Activated naive CD4-positive, alpha-beta T cell treated with anti-CD3 and anti-CD28 coated beads, Interleukin-2, amount 10 ng/mL, durations not matched to agents 7 days and 5 days (primary cell): ENCODE data around the gene CELF2.

ENCODE experiments used
- CTCF ChIA-PET: fragments of 350-600 bp; sonication (Branson Sonifier 250); formaldehyde crosslinking; loops from one replicate; lab custom pipeline; 2021; ENCODE audit warnings: antibody characterized with exemption; lab: Charles Lee
- DNase-seq: peaks from one replicate; pipeline ENCODE4 v3.0.0-alpha.2; 2020
- H3K27ac Mint-ChIP-seq: one replicate; pipeline ENCODE4 v1.8.0; 2021; ENCODE audit warnings: mild to moderate bottlenecking, moderate library complexity, mixed read lengths
- H3K27me3 Mint-ChIP-seq: one replicate; pipeline ENCODE4 v1.8.0; 2021; ENCODE audit warnings: mild to moderate bottlenecking, mixed read lengths
- H3K36me3 Mint-ChIP-seq: one replicate; pipeline ENCODE4 v1.8.0; 2021; ENCODE audit warnings: mixed read lengths
- H3K4me1 Mint-ChIP-seq: one replicate; pipeline ENCODE4 v1.8.0; 2021; ENCODE audit warnings: mixed read lengths
- H3K4me3 Mint-ChIP-seq: one replicate; pipeline ENCODE4 v1.8.0; 2021; ENCODE audit warnings: mild to moderate bottlenecking, moderate library complexity, mixed read lengths
- H3K9me3 Mint-ChIP-seq: one replicate; pipeline ENCODE4 v1.8.0; 2021; ENCODE audit warnings: mixed read lengths

Gene CELF2

GRCh38 chr10:11243425-11244222 lies 226.0 kb downstream of the CELF2 start:
- CTCF ChIA-PET = interaction anchor here (0.8 to 1.6 kb wide), 2 partner anchors 13 to 67 kb away, joined by 3 read pairs; no protein-coding TSS in a partner anchor
- no peaks in the 10 kb centered on the region for H3K27me3 Mint-ChIP-seq

GRCh38 chr10:11245095-11245479 lies 227.4 kb downstream of the CELF2 start:
- CTCF ChIA-PET = interaction anchor here (0.9 kb wide), 1 partner anchor 12 kb away, joined by 3 read pairs; no protein-coding TSS in a partner anchor
- no peaks in the 10 kb centered on the region for H3K9me3 Mint-ChIP-seq
- H3K27me3 Mint-ChIP-seq = no peaks in the 10 kb centered on the region
- no peak overlapping the region for H3K4me3 Mint-ChIP-seq
- H3K4me1 Mint-ChIP-seq = peaks cover 43% of the 10 kb centered on the region
- H3K27ac Mint-ChIP-seq = no peak overlapping the region
- DNase-seq = no peak
- peaks cover 37% of the 10 kb centered on the region for H3K36me3 Mint-ChIP-seq

More at GRCh38 chr10:11243425-11244222, 226.0 kb downstream of the CELF2 start:
- H3K4me3 Mint-ChIP-seq = peak overlapping the region; percentile 3
- peaks cover 47% of the 10 kb centered on the region for H3K4me1 Mint-ChIP-seq
- H3K9me3 Mint-ChIP-seq = no peaks in the 10 kb centered on the region
- DNase-seq = no peak
- H3K27ac Mint-ChIP-seq = peak overlapping the region; percentile 52
- peaks cover 26% of the 10 kb centered on the region for H3K36me3 Mint-ChIP-seq

GRCh38 chr10:11245510-11245909 lies 227.8 kb downstream of the CELF2 start:
- H3K27me3 Mint-ChIP-seq = no peaks in the 10 kb centered on the region
- no peak for DNase-seq
- peaks cover 38% of the 10 kb centered on the region for H3K36me3 Mint-ChIP-seq
- no peak overlapping the region for H3K27ac Mint-ChIP-seq
- peaks cover 41% of the 10 kb centered on the region for H3K4me1 Mint-ChIP-seq
- H3K9me3 Mint-ChIP-seq = no peaks in the 10 kb centered on the region
- CTCF ChIA-PET = interaction anchor here (0.7 to 0.9 kb wide), 2 partner anchors 13 to 25 kb away, joined by 3 read pairs; no protein-coding TSS in a partner anchor
- H3K4me3 Mint-ChIP-seq = no peak overlapping the region

GRCh38 chr10:11245981-11246590 lies 228.4 kb downstream of the CELF2 start:
- CTCF ChIA-PET = interaction anchor here (0.7 kb wide), 1 partner anchor 25 kb away, joined by 3 read pairs; no protein-coding TSS in a partner anchor
- no peak overlapping the region for H3K27ac Mint-ChIP-seq
- no peak for DNase-seq
- no peaks in the 10 kb centered on the region for H3K9me3 Mint-ChIP-seq
- no peak overlapping the region for H3K4me3 Mint-ChIP-seq
- peaks cover 39% of the 10 kb centered on the region for H3K36me3 Mint-ChIP-seq
- no peaks in the 10 kb centered on the region for H3K27me3 Mint-ChIP-seq
- peaks cover 36% of the 10 kb centered on the region for H3K4me1 Mint-ChIP-seq

GRCh38 chr10:11246752-11247467 lies 229.2 kb downstream of the CELF2 start:
- Mint-ChIP-seq H3K9me3 (no peaks in the 10 kb centered on the region), H3K4me1 (peaks cover 28% of the 10 kb centered on the region), H3K27ac (no peak overlapping the region), H3K4me3 (no peak overlapping the region), H3K36me3 (peaks cover 45% of the 10 kb centered on the region), H3K27me3 (no peaks in the 10 kb centered on the region)
- no peak for DNase-seq
- CTCF ChIA-PET = no interaction called here

GRCh38 chr10:11249152-11249807 lies 231.6 kb downstream of the CELF2 start:
- CTCF ChIA-PET = no interaction called here
- H3K4me3 Mint-ChIP-seq = no peak overlapping the region
- H3K36me3 Mint-ChIP-seq = peaks cover 38% of the 10 kb centered on the region
- DNase-seq = no peak
- H3K27ac Mint-ChIP-seq = no peak overlapping the region
- peaks cover 13% of the 10 kb centered on the region for H3K4me1 Mint-ChIP-seq
- H3K9me3 Mint-ChIP-seq = no peaks in the 10 kb centered on the region
- no peaks in the 10 kb centered on the region for H3K27me3 Mint-ChIP-seq

- H3K27ac Mint-ChIP-seq = no peak overlapping the region
- peaks cover 16% of the 10 kb centered on the region for H3K4me1 Mint-ChIP-seq
- CTCF ChIA-PET = no interaction called here
- no peaks in the 10 kb centered on the region for H3K9me3 Mint-ChIP-seq
- no peak for DNase-seq
- H3K27me3 Mint-ChIP-seq = no peaks in the 10 kb centered on the region
- H3K4me3 Mint-ChIP-seq = no peak overlapping the region
- H3K36me3 Mint-ChIP-seq = peaks cover 44% of the 10 kb centered on the region
These were observed 232.1 kb downstream of the CELF2 start for GRCh38 chr10:11249808-11250195.

GRCh38 chr10:11250304-11250703 lies 232.6 kb downstream of the CELF2 start:
- Mint-ChIP-seq H3K4me1 (peaks cover 20% of the 10 kb centered on the region), H3K27ac (peak overlapping the region; percentile 76), H3K4me3 (no peak overlapping the region), H3K9me3 (no peaks in the 10 kb centered on the region), H3K27me3 (no peaks in the 10 kb centered on the region), H3K36me3 (peaks cover 49% of the 10 kb centered on the region)
- DNase-seq = no peak
- CTCF ChIA-PET = no interaction called here

- Mint-ChIP-seq H3K4me3 (no peak overlapping the region), H3K36me3 (peaks cover 69% of the 10 kb centered on the region), H3K4me1 (peaks cover 40% of the 10 kb centered on the region), H3K27me3 (no peaks in the 10 kb centered on the region), H3K9me3 (no peaks in the 10 kb centered on the region), H3K27ac (no peak overlapping the region)
- no peak for DNase-seq
- CTCF ChIA-PET = interaction anchor here (1.8 kb wide), 1 partner anchor 11 kb away, joined by 4 read pairs; no protein-coding TSS in a partner anchor
These were observed 235.2 kb downstream of the CELF2 start for GRCh38 chr10:11252887-11253286.

GRCh38 chr10:11253385-11254002 lies 235.8 kb downstream of the CELF2 start:
- peaks cover 75% of the 10 kb centered on the region for H3K36me3 Mint-ChIP-seq
- CTCF ChIA-PET = no interaction called here

GRCh38 chr10:11255156-11255555 lies 237.5 kb downstream of the CELF2 start:
- peaks cover 78% of the 10 kb centered on the region for H3K36me3 Mint-ChIP-seq
- no peaks in the 10 kb centered on the region for H3K27me3 Mint-ChIP-seq
- H3K4me3 Mint-ChIP-seq = no peak overlapping the region
- peaks cover 44% of the 10 kb centered on the region for H3K4me1 Mint-ChIP-seq
- no peak for DNase-seq
- CTCF ChIA-PET = no interaction called here
- H3K27ac Mint-ChIP-seq = no peak overlapping the region
- no peaks in the 10 kb centered on the region for H3K9me3 Mint-ChIP-seq

More at GRCh38 chr10:11253385-11254002, 235.8 kb downstream of the CELF2 start:
- Mint-ChIP-seq H3K27ac (peak overlapping the region; percentile 49), H3K4me3 (no peak overlapping the region), H3K4me1 (peaks cover 43% of the 10 kb centered on the region), H3K9me3 (no peaks in the 10 kb centered on the region), H3K27me3 (no peaks in the 10 kb centered on the region)
- DNase-seq = no peak

- CTCF ChIA-PET = no interaction called here
These were observed 238.2 kb downstream of the CELF2 start for GRCh38 chr10:11255796-11256444.

GRCh38 chr10:11256896-11257295 lies 239.2 kb downstream of the CELF2 start:
- no peak for DNase-seq
- H3K4me1 Mint-ChIP-seq = peaks cover 48% of the 10 kb centered on the region
- peaks cover 79% of the 10 kb centered on the region for H3K36me3 Mint-ChIP-seq
- peak overlapping the region; percentile 71 for H3K27ac Mint-ChIP-seq
- no peaks in the 10 kb centered on the region for H3K9me3 Mint-ChIP-seq
- H3K4me3 Mint-ChIP-seq = no peak overlapping the region
- H3K27me3 Mint-ChIP-seq = no peaks in the 10 kb centered on the region
- CTCF ChIA-PET = interaction anchor here (0.9 kb wide), 1 partner anchor 84 kb away, joined by 3 read pairs; no protein-coding TSS in a partner anchor

More at GRCh38 chr10:11255796-11256444, 238.2 kb downstream of the CELF2 start:
- Mint-ChIP-seq H3K27me3 (no peaks in the 10 kb centered on the region), H3K27ac (no peak overlapping the region), H3K9me3 (no peaks in the 10 kb centered on the region), H3K36me3 (peaks cover 76% of the 10 kb centered on the region), H3K4me1 (peaks cover 45% of the 10 kb centered on the region), H3K4me3 (no peak overlapping the region)
- DNase-seq = no peak
